Measurements from ENCODE around the gene MBD6.

- no peak for TF ChIP-seq POLR2AphosphoS5 (IDR thresholded peaks at IDR 0.05)
- TF ChIP-seq POLR2A (IDR thresholded peaks at IDR 0.05), result no peak
Measured at GRCh38 chr12:57560516-57560915, 37.9 kb downstream of the MBD6 start.
